HCT116 (cell line): ENCODE data around the gene MTHFR. TPM values are rescaled to one million over a fixed set of nuclear protein-coding genes. Genes with fewer than 3 reads are reported as not detected.
A peak's percentile ranks its signal among the peaks of the same experiment; 100 is the strongest.

Experiments used
- ATAC-seq: fragments of 200-7000 bp; cut with Tn5 transposase; 2 replicates; pipeline ENCODE4 v1.9.1; 2020; ENCODE audit warnings: mild to moderate bottlenecking, moderate library complexity
- BruUV-seq: library from RNA; stranded (reverse); fragments of 400-500 nt; replicated peaks from 2 replicates; lab custom pipeline; 2021; lab: Mats Ljungman, UMichigan
- CTCF ChIA-PET: fragments of 300-600 bp; sonication (Branson Sonifier 250); formaldehyde crosslinking; loops from one replicate; lab custom pipeline; 2021; ENCODE audit warnings: antibody characterized with exemption; lab: Charles Lee
- POLR2A ChIA-PET: fragments of 300-600, 350-600 bp; sonication (Branson Sonifier 250); formaldehyde crosslinking; loops from one replicate; lab custom pipeline; 2021; ENCODE audit warnings: antibody characterized with exemption; lab: Charles Lee
- RAD21 ChIA-PET, 2 experiments: fragments of 300-600 bp; sonication (Branson Sonifier 250); formaldehyde crosslinking; loops; one replicate each; lab custom pipeline; 2023; ENCODE audit warnings: low total read pairs in 2 of 2; ENCODE audit not compliant: uncharacterized antibody in 2 of 2, unreplicated experiment in 2 of 2, low non-redundant PET in 1 of 2; lab: Charles Lee
- DNase-seq: peaks from one replicate; pipeline ENCODE4 v3.0.0-alpha.2; 2010; ENCODE audit warnings: low read depth, low spot score
- H2AFZ ChIP-seq: fragments of 200-600 bp; shearing (Covaris generic), sonication (generic); 2 replicates; pipeline ENCODE4 v1.6.1; 2017; ENCODE audit warnings: low read depth, mixed run types, mixed read lengths, antibody characterized with exemption, low read length; ENCODE audit not compliant: poor library complexity, severe bottlenecking
- H3K27ac ChIP-seq: 2 replicates; pipeline ENCODE4 v1.5.1; 2012; ENCODE audit warnings: low read depth, low read length
- H3K27me3 ChIP-seq: fragments of 200-600 bp; sonication (generic); 2 replicates; pipeline ENCODE4 v1.6.1; 2016; ENCODE audit warnings: mixed run types, low read length, mixed read lengths; ENCODE audit not compliant: insufficient read depth
- H3K36me3 ChIP-seq, 2 experiments: fragments of 200-500 bp in 1 of 2; fragments of 200-600 bp in 1 of 2; sonication (Bioruptor generic) in 1 of 2; sonication (generic) in 1 of 2; 2 replicates each; pipeline versions ENCODE4 v1.5.1 to v1.6.1; 2014 to 2016; ENCODE audit warnings: low read length in 2 of 2, inconsistent platforms in 1 of 2, mixed read lengths in 1 of 2, mixed run types in 1 of 2; ENCODE audit not compliant: insufficient read depth in 2 of 2, control insufficient read depth in 1 of 2
- H3K4me1 ChIP-seq, 2 experiments: fragments of 200-600 bp in 1 of 2; sonication (generic) in 1 of 2; 2 replicates each; pipeline versions ENCODE4 v1.5.1 to v1.6.1; 2012 to 2017; ENCODE audit warnings: low read length in 2 of 2, inconsistent platforms in 1 of 2, mild to moderate bottlenecking in 1 of 2, mixed read lengths in 1 of 2, mixed run types in 1 of 2, moderate library complexity in 1 of 2; ENCODE audit not compliant: insufficient read depth in 2 of 2, control insufficient read depth in 1 of 2
- H3K4me2 ChIP-seq: fragments of 200-600 bp; sonication (generic); 2 replicates; pipeline ENCODE4 v1.6.1; 2017; ENCODE audit warnings: mixed run types, low read length, mixed read lengths
- H3K4me3 ChIP-seq, 2 experiments: fragments of 200-600 bp in 1 of 2; sonication (generic) in 1 of 2; replicated peaks in 1 of 2; 2 replicates each; pipeline ENCODE4 v1.5.1; 2011 to 2016; ENCODE audit warnings: low read length in 2 of 2, control low read depth in 1 of 2, low read depth in 1 of 2, mild to moderate bottlenecking in 1 of 2, mixed read lengths in 1 of 2, mixed run types in 1 of 2
- H3K79me2 ChIP-seq: fragments of 200-600 bp; sonication (generic); 2 replicates; pipeline ENCODE4 v1.6.1; 2017; ENCODE audit warnings: mild to moderate bottlenecking, mixed run types, low read length, moderate library complexity, mixed read lengths; ENCODE audit not compliant: insufficient read depth
- H3K9ac ChIP-seq: fragments of 200-600 bp; sonication (generic); 2 replicates; pipeline ENCODE4 v1.6.1; 2016; ENCODE audit warnings: low read length, mixed read lengths
- H3K9me2 ChIP-seq: fragments of 200-600 bp; sonication (generic), shearing (Covaris generic); 2 replicates; pipeline ENCODE4 v1.6.1; 2017; ENCODE audit warnings: mixed run types, mild to moderate bottlenecking, moderate library complexity; ENCODE audit not compliant: insufficient read depth
- H3K9me3 ChIP-seq, 2 experiments: fragments of 200-500 bp in 1 of 2; fragments of 200-600 bp in 1 of 2; sonication (Bioruptor generic) in 1 of 2; sonication (generic) in 1 of 2; 2 replicates each; pipeline ENCODE4 v1.6.1; 2014 to 2017; ENCODE audit warnings: low read length in 2 of 2, mixed read lengths in 2 of 2, inconsistent platforms in 1 of 2, low read depth in 1 of 2, mild to moderate bottlenecking in 1 of 2, mixed run types in 1 of 2, moderate library complexity in 1 of 2; ENCODE audit not compliant: control insufficient read depth in 1 of 2, insufficient read depth in 1 of 2
- H4K20me1 ChIP-seq: fragments of 200-600 bp; sonication (generic), shearing (Covaris generic); 2 replicates; pipeline ENCODE4 v1.6.1; 2017; ENCODE audit warnings: mixed run types, mild to moderate bottlenecking, moderate library complexity; ENCODE audit not compliant: insufficient read depth
- ATF3 ChIP-seq: IDR thresholded peaks from 2 replicates; pipeline ENCODE4 v1.6.1; 2012
- CEBPB ChIP-seq: IDR thresholded peaks from 2 replicates; pipeline ENCODE4 v1.6.1; 2012; ENCODE audit warnings: low read depth
- CTCF ChIP-seq, 3 experiments: fragments of 200-600 bp in 1 of 3; sonication (generic) in 1 of 3; IDR thresholded peaks in 2 of 3; conservative IDR thresholded peaks in 1 of 3; 2 replicates each; pipeline ENCODE4 v1.5.1; 2012 to 2017; ENCODE audit warnings: low read depth in 2 of 3, low read length in 2 of 3, antibody characterized with exemption in 1 of 3, borderline replicate concordance in 1 of 3, control low read depth in 1 of 3, mild to moderate bottlenecking in 1 of 3, mixed read lengths in 1 of 3, mixed run types in 1 of 3, moderate library complexity in 1 of 3; ENCODE audit not compliant: insufficient read depth in 1 of 3
- EZH2 ChIP-seq: fragments of 200-600 bp; sonication (generic); IDR thresholded peaks from 2 replicates; pipeline ENCODE4 v1.6.1; 2017; ENCODE audit warnings: antibody characterized with exemption, mixed run types
- EZH2phosphoT487 ChIP-seq: fragments of 200-600 bp; IDR thresholded peaks from 2 replicates; pipeline ENCODE4 v1.6.1; 2018; ENCODE audit warnings: antibody characterized with exemption, borderline replicate concordance
- MAX ChIP-seq: IDR thresholded peaks from 2 replicates; pipeline ENCODE4 v1.6.1; 2012
- POLR2AphosphoS5 ChIP-seq: IDR thresholded peaks from 2 replicates; pipeline ENCODE4 v1.6.1; 2011; ENCODE audit warnings: mild to moderate bottlenecking, low read depth, low read length, moderate library complexity
- REST ChIP-seq: IDR thresholded peaks from 2 replicates; pipeline ENCODE4 v1.6.1; 2012; ENCODE audit warnings: low read depth
- SIN3A ChIP-seq: IDR thresholded peaks from 2 replicates; pipeline ENCODE4 v1.6.1; 2012; ENCODE audit warnings: low read depth
- TCF7L2 ChIP-seq: IDR thresholded peaks from 2 replicates; pipeline ENCODE4 v1.7.0; 2011; ENCODE audit warnings: borderline replicate concordance, inconsistent platforms; ENCODE audit not compliant: insufficient read depth, insufficient read length; ENCODE audit errors: extremely low read depth
- ZBTB33 ChIP-seq: IDR thresholded peaks from 2 replicates; pipeline ENCODE4 v1.6.1; 2011; ENCODE audit warnings: mild to moderate bottlenecking, low read length, moderate library complexity; ENCODE audit not compliant: insufficient replicate concordance; ENCODE audit errors: extremely low read depth
- ZFX ChIP-seq: fragments of 450-650 bp; IDR thresholded peaks from 2 replicates; pipeline ENCODE4 v1.6.1; 2017
- ZNF274 ChIP-seq: fragments of 200-500 bp; sonication (Bioruptor generic); IDR thresholded peaks from 2 replicates; pipeline ENCODE4 v1.6.1; 2014; ENCODE audit warnings: mild to moderate bottlenecking, low read depth, low read length, inconsistent platforms
- intact Hi-C: fragments of 100-400 bp; cut with micrococcal nuclease; formaldehyde crosslinking; loops from 2 replicates; pipeline ENCODE4 v1.10.0; 2022
- total RNA-seq: library from RNA; stranded (reverse); gene quantifications from one replicate; pipeline ENCODE4 v1.2.1, GENCODE V29; 2021; ENCODE audit not compliant: unreplicated experiment

The MTHFR gene
- total RNA-seq, 1 experiment from 2014 or later: 20.9 TPM

GRCh38 chr1:11786168-11786567, 19.6 kb downstream of the MTHFR start (continued):
- TF ChIP-seq REST (no peak), ZFX (no peak), ZNF274 (no peak)

GRCh38 chr1:11784993-11785769, 20.6 kb downstream of the MTHFR start:
- no TSS peak for BruUV-seq
- H3K4me2 ChIP-seq: peak overlapping the region; percentile 51
- intact Hi-C loops: no loop called here

More at GRCh38 chr1:11784993-11785769, 20.6 kb downstream of the MTHFR start:
- Histone ChIP-seq H3K9me3 (no peaks in the 10 kb centered on the region), H3K36me3 (no peaks in the 10 kb centered on the region), H3K4me3 (no peak overlapping the region), H3K9me2 (no peaks in the 10 kb centered on the region), H3K4me1 (peaks cover 17 to 48% of the 10 kb centered on the region in 2 experiments), H3K27me3 (no peaks in the 10 kb centered on the region), H2AFZ (no peak overlapping the region), H3K79me2 (no peaks in the 10 kb centered on the region), H4K20me1 (no peaks in the 10 kb centered on the region), H3K27ac (no peak overlapping the region; the same call in 1 of the 2 replicates), H3K9ac (no peak overlapping the region)
- ChIA-PET CTCF (interaction anchor here (1.1 to 1.2 kb wide), 2 partner anchors 12 to 21 kb away, joined by 3 to 4 read pairs; partner anchors contain the start of gene CLCN6), POLR2A (no interaction called here), RAD21 (no interaction called here)
- DNase-seq (peak; percentile 19), ATAC-seq (peak; percentile 92)
- TF ChIP-seq ATF3 (no peak), TCF7L2 (no peak), CTCF (IDR thresholded peaks at IDR 0.05 in 2 of 3, conservative IDR thresholded peaks at IDR 0.05 in 1 of 3; ENCODE audit: borderline replicate concordance in 1 of 3, insufficient read depth in 1 of 3, low read depth in 2 of 3, low read length in 2 of 3) (peak in 2 of 3 experiments; percentile 94; a peak in 4 of 6 replicates), ZFX (no peak), CEBPB (no peak), EZH2phosphoT487 (no peak), POLR2AphosphoS5 (peak; percentile 31; the same call in 1 of the 2 replicates), ZBTB33 (no peak), EZH2 (no peak), SIN3A (no peak), MAX (no peak)
